IMR-90 (cell line): ENCODE results near the gene TRDN. TPM values are rescaled to one million over a fixed set of nuclear protein-coding genes. Genes with fewer than 3 reads are reported as not detected.

ENCODE experiments used
- ATAC-seq: fragments of 200-7000 bp; cut with Tn5 transposase; 2 replicates; pipeline ENCODE4 v1.9.1; 2020; ENCODE audit warnings: low read depth, mild to moderate bottlenecking, moderate library complexity
- BruUV-seq: library from RNA; stranded (reverse); fragments of 400-500 nt; replicated peaks from 2 replicates; lab custom pipeline; 2021; lab: Mats Ljungman, UMichigan
- CTCF ChIA-PET: fragments of 300-600 bp; formaldehyde crosslinking; extraction: SDS; loops from one replicate; lab custom pipeline; 2021; ENCODE audit warnings: antibody characterized with exemption; lab: Yijun Ruan, JAX
- POLR2A ChIA-PET: fragments of 300-600 bp; sonication (Branson Sonifier 250); formaldehyde crosslinking; loops from one replicate; lab custom pipeline; 2022; ENCODE audit warnings: antibody characterized with exemption; ENCODE audit not compliant: unreplicated experiment; lab: Charles Lee
- DNase-seq: peaks from one replicate; pipeline ENCODE4 v3.0.0; 2013
- H2AFZ ChIP-seq: replicated peaks from 2 replicates; pipeline ENCODE3; 2013; ENCODE audit warnings: low read length, mild to moderate bottlenecking; ENCODE audit not compliant: poor library complexity
- H2AK5ac ChIP-seq: 2 replicates; pipeline ENCODE4 v1.6.1; 2013; ENCODE audit warnings: low read depth, low read length, inconsistent platforms
- H2AK9ac ChIP-seq: replicated peaks from 2 replicates; pipeline ENCODE3; 2013; ENCODE audit warnings: mild to moderate bottlenecking, low read depth, low read length, moderate library complexity; ENCODE audit not compliant: poor library complexity
- H2BK120ac ChIP-seq: 2 replicates; pipeline ENCODE4 v1.6.1; 2013; ENCODE audit warnings: low read depth, low read length, inconsistent platforms
- H2BK15ac ChIP-seq: 3 replicates; pipeline ENCODE4 v1.6.1; 2013; ENCODE audit warnings: low read depth, low read length, inconsistent platforms
- H2BK20ac ChIP-seq: 2 replicates; pipeline ENCODE4 v1.6.1; 2013; ENCODE audit warnings: low read depth, mild to moderate bottlenecking, inconsistent platforms, low read length, moderate library complexity
- H2BK5ac ChIP-seq: 2 replicates; pipeline ENCODE4 v1.6.1; 2013; ENCODE audit warnings: mild to moderate bottlenecking, low read depth, low read length, inconsistent platforms; ENCODE audit not compliant: poor library complexity, severe bottlenecking
- H3K14ac ChIP-seq: replicated peaks from 2 replicates; pipeline ENCODE4 v1.6.1; 2013; ENCODE audit warnings: low read depth, low read length, inconsistent platforms
- H3K18ac ChIP-seq: 2 replicates; pipeline ENCODE4 v1.6.1; 2013; ENCODE audit warnings: low read depth, low read length, control low read depth
- H3K23ac ChIP-seq: 2 replicates; pipeline ENCODE4 v1.6.1; 2013; ENCODE audit warnings: low read depth, low read length, inconsistent platforms
- H3K27ac ChIP-seq: 2 replicates; pipeline ENCODE4 v1.5.1; 2013; ENCODE audit warnings: mild to moderate bottlenecking, control low read depth, low read length; ENCODE audit not compliant: insufficient read depth
- H3K27me3 ChIP-seq: 2 replicates; pipeline ENCODE4 v1.6.1; 2013; ENCODE audit warnings: low read length; ENCODE audit not compliant: control insufficient read depth, insufficient read depth
- H3K36me3 ChIP-seq: 2 replicates; pipeline ENCODE4 v1.6.1; 2013; ENCODE audit warnings: low read length, mixed read lengths; ENCODE audit not compliant: control insufficient read depth, insufficient read depth
- H3K4ac ChIP-seq: 2 replicates; pipeline ENCODE4 v1.6.1; 2013; ENCODE audit warnings: low read depth, low read length, inconsistent platforms
- H3K4me1 ChIP-seq: 2 replicates; pipeline ENCODE4 v1.6.1; 2013; ENCODE audit warnings: low read length, mixed read lengths; ENCODE audit not compliant: control insufficient read depth, insufficient read depth
- H3K4me2 ChIP-seq: 2 replicates; pipeline ENCODE4 v1.6.1; 2013; ENCODE audit warnings: low read depth, mild to moderate bottlenecking, control low read depth, low read length, moderate library complexity
- H3K4me3 ChIP-seq: 2 replicates; pipeline ENCODE4 v1.5.1; 2013; ENCODE audit warnings: low read depth, mild to moderate bottlenecking, control low read depth, low read length, moderate library complexity; ENCODE audit not compliant: insufficient read depth
- H3K56ac ChIP-seq: 2 replicates; pipeline ENCODE4 v1.6.1; 2013; ENCODE audit warnings: low read length, inconsistent platforms; ENCODE audit not compliant: insufficient read depth; ENCODE audit errors: extremely low read depth
- H3K79me1 ChIP-seq, 2 experiments: 2 replicates each; pipeline ENCODE4 v1.6.1; 2013; ENCODE audit warnings: low read length in 2 of 2, inconsistent platforms in 1 of 2, low read depth in 1 of 2
- H3K9ac ChIP-seq: 2 replicates; pipeline ENCODE4 v1.6.1; 2013; ENCODE audit warnings: low read depth, low read length, control low read depth
- H3K9me1 ChIP-seq: 2 replicates; pipeline ENCODE4 v1.6.1; 2013; ENCODE audit warnings: low read length, inconsistent platforms; ENCODE audit not compliant: insufficient read depth
- H3K9me3 ChIP-seq: 2 replicates; pipeline ENCODE4 v1.6.1; 2013; ENCODE audit warnings: low read length; ENCODE audit not compliant: control insufficient read depth, insufficient read depth
- H4K20me1 ChIP-seq: 2 replicates; pipeline ENCODE4 v1.6.1; 2013; ENCODE audit warnings: low read length, inconsistent platforms; ENCODE audit not compliant: insufficient read depth
- H4K5ac ChIP-seq: 2 replicates; pipeline ENCODE4 v1.6.1; 2013; ENCODE audit warnings: mild to moderate bottlenecking, low read depth, low read length, control low read depth
- H4K8ac ChIP-seq, 2 experiments: 2 replicates each; pipeline ENCODE4 v1.6.1; 2013; ENCODE audit warnings: low read depth in 2 of 2, low read length in 2 of 2, control low read depth in 1 of 2, inconsistent platforms in 1 of 2
- H4K91ac ChIP-seq: 2 replicates; pipeline ENCODE4 v1.6.1; 2013; ENCODE audit warnings: low read depth, low read length, inconsistent platforms; ENCODE audit not compliant: insufficient read depth
- BHLHE40 ChIP-seq: fragments of 150-350 bp; IDR thresholded peaks from 2 replicates; pipeline ENCODE4 v1.6.1; 2016; ENCODE audit warnings: mild to moderate bottlenecking, low read depth, low read length
- CEBPB ChIP-seq: IDR thresholded peaks from 2 replicates; pipeline ENCODE4 v1.6.1; 2012; ENCODE audit warnings: low read depth, low read length, improper control_type of control experiment
- CHD1 ChIP-seq: IDR thresholded peaks from 2 replicates; pipeline ENCODE4 v1.6.1; 2012; ENCODE audit warnings: low read depth, low read length, improper control_type of control experiment
- CTCF ChIP-seq: conservative IDR thresholded peaks from 2 replicates; pipeline ENCODE4 v1.5.1; 2012; ENCODE audit warnings: mild to moderate bottlenecking, low read depth, low read length, improper control_type of control experiment
- ELK1 ChIP-seq: fragments of 150-350 bp; IDR thresholded peaks from 2 replicates; pipeline ENCODE4 v1.6.1; 2016; ENCODE audit warnings: low read depth, mild to moderate bottlenecking, low read length, moderate library complexity, borderline replicate concordance
- FOS ChIP-seq: fragments of 150-350 bp; IDR thresholded peaks from 2 replicates; pipeline ENCODE4 v1.6.1; 2016; ENCODE audit warnings: low read depth, low read length
- MAFK ChIP-seq: IDR thresholded peaks from 2 replicates; pipeline ENCODE4 v1.6.1; 2012; ENCODE audit warnings: low read depth, low read length, improper control_type of control experiment
- MAZ ChIP-seq: IDR thresholded peaks from 2 replicates; pipeline ENCODE4 v1.6.1; 2012; ENCODE audit warnings: low read depth, mild to moderate bottlenecking, low read length, improper control_type of control experiment, moderate library complexity, borderline replicate concordance
- MXI1 ChIP-seq: IDR thresholded peaks from 2 replicates; pipeline ENCODE4 v1.6.1; 2012; ENCODE audit warnings: low read depth, mild to moderate bottlenecking, low read length, moderate library complexity, borderline replicate concordance
- NFE2L2 ChIP-seq: fragments of 150-350 bp; IDR thresholded peaks from 2 replicates; pipeline ENCODE4 v1.6.1; 2016; ENCODE audit warnings: low read depth, mild to moderate bottlenecking, low read length
- POLR2A ChIP-seq: IDR thresholded peaks from 2 replicates; pipeline ENCODE4 v1.6.1; 2012; ENCODE audit warnings: mild to moderate bottlenecking, low read depth, low read length
- RAD21 ChIP-seq: IDR thresholded peaks from 2 replicates; pipeline ENCODE4 v1.6.1; 2012; ENCODE audit warnings: low read length, improper control_type of control experiment
- RCOR1 ChIP-seq: IDR thresholded peaks from 2 replicates; pipeline ENCODE4 v1.6.1; 2012; ENCODE audit warnings: mild to moderate bottlenecking, low read length, improper control_type of control experiment; ENCODE audit not compliant: insufficient replicate concordance
- RFX5 ChIP-seq: IDR thresholded peaks from 2 replicates; pipeline ENCODE4 v1.8.0; 2012; ENCODE audit warnings: low read depth, mild to moderate bottlenecking, low read length, moderate library complexity
- SMC3 ChIP-seq: fragments of 150-350 bp; IDR thresholded peaks from 2 replicates; pipeline ENCODE4 v1.6.1; 2016; ENCODE audit warnings: low read depth, mild to moderate bottlenecking, antibody characterized with exemption, low read length, moderate library complexity
- USF2 ChIP-seq: fragments of 150-350 bp; IDR thresholded peaks from 2 replicates; pipeline ENCODE4 v1.6.1; 2017; ENCODE audit warnings: mild to moderate bottlenecking, antibody characterized with exemption, low read length, low read depth
- WGBS, 2 experiments: methylation state at CpG; one replicate each; pipeline versions ENCODE4 v1.1.5 to v1.1.7; 2013; ENCODE audit warnings: missing lambda C conversion rate in 2 of 2; ENCODE audit not compliant: insufficient read length in 1 of 2; ENCODE audit errors: extremely low coverage in 2 of 2; 5-methylcytosine and 5-hydroxymethylcytosine counted together
- dilution Hi-C: fragments of 300-500 bp; cut with HindIII; formaldehyde crosslinking; loops from one replicate; pipeline ENCODE4 v1.14.3; 2018; ENCODE audit warnings: low sequenced_read_pairs; ENCODE audit not compliant: unreplicated experiment
- in situ Hi-C: fragments of 300-500 bp; cut with MboI; formaldehyde crosslinking; loops from 3 replicates; pipeline ENCODE4 v1.14.3; 2019; ENCODE audit warnings: low sequenced_read_pairs, inconsistent platforms, mixed read lengths
- intact Hi-C: fragments of 100-400 bp; cut with micrococcal nuclease; formaldehyde crosslinking; loops from 2 replicates; pipeline ENCODE4 v1.10.0; 2022
- polyA plus RNA-seq, 3 experiments: library from polyadenylated mRNA; depleted of rRNA; stranded (reverse); fragments of >200 nt; gene quantifications; 2 replicates each; pipeline ENCODE4 v1.2.3, GENCODE V29; 2012; ENCODE audit warnings: low replicate concordance in 1 of 3
- total RNA-seq: library from RNA; depleted of rRNA; stranded (reverse); fragments of >200 nt; gene quantifications from 2 replicates; pipeline ENCODE4 v1.2.3, GENCODE V29; 2012

Gene TRDN
- total and polyA plus RNA-seq, 2 of the 4 experiments (the other 2 are of a cell fraction), result not detected

- H3K9me1 ChIP-seq, result no peaks in the 10 kb centered on the region
- H3K4me2 ChIP-seq, result no peak overlapping the region
- TF ChIP-seq CEBPB (no peak), MXI1 (no peak), POLR2A (no peak), CTCF (no peak), RFX5 (no peak), BHLHE40 (no peak), NFE2L2 (no peak), FOS (no peak), MAZ (no peak), USF2 (no peak), CHD1 (no peak), SMC3 (no peak), RCOR1 (no peak), MAFK (no peak), RAD21 (no peak), ELK1 (no peak)
- DNase-seq (no peak), ATAC-seq (no peak)
- H3K9ac ChIP-seq, result no peak overlapping the region
- H3K27me3 ChIP-seq, result no peaks in the 10 kb centered on the region
- POLR2A ChIA-PET, result no interaction called here
- no peaks in the 10 kb centered on the region for H3K79me1 ChIP-seq
- intact Hi-C loops (no loop called here), dilution Hi-C loops (no loop called here), in situ Hi-C loops (no loop called here)
- H3K18ac ChIP-seq, result no peak overlapping the region
- no peak overlapping the region for H3K14ac ChIP-seq
- H2AK5ac ChIP-seq, result no peak overlapping the region
- no peak overlapping the region for H3K27ac ChIP-seq
- H2BK15ac ChIP-seq, result no peak overlapping the region
- peaks cover 4% of the 10 kb centered on the region; the same call in 1 of the 2 replicates for H3K9me3 ChIP-seq
- no peaks in the 10 kb centered on the region for H4K20me1 ChIP-seq
- H3K56ac ChIP-seq, result no peak overlapping the region
- CTCF ChIA-PET, result no interaction called here
- no peak overlapping the region for H4K5ac ChIP-seq
- no TSS peak for BruUV-seq
- H4K8ac ChIP-seq, result no peak overlapping the region
- no peak overlapping the region for H2BK20ac ChIP-seq
- no peak overlapping the region for H2AK9ac ChIP-seq
- H3K23ac ChIP-seq, result no peak overlapping the region
- no peak overlapping the region for H2AFZ ChIP-seq
- no peak overlapping the region for H2BK120ac ChIP-seq
- no peak overlapping the region for H3K4me3 ChIP-seq
- H3K36me3 ChIP-seq, result no peaks in the 10 kb centered on the region
- no peak overlapping the region for H3K4ac ChIP-seq
- H3K4me1 ChIP-seq, result no peaks in the 10 kb centered on the region
- no peak overlapping the region for H2BK5ac ChIP-seq
- no CpG with 5 or more reads among the region's 1 CpG for WGBS, 2 experiments
- H4K91ac ChIP-seq, result no peak overlapping the region
Observed at GRCh38 chr6:123575188-123575587, 61.6 kb downstream of the TRDN start.
